ENCODE data around the gene DDX1.
"Not testable (repeated sequence)": the region's sequence is repeated elsewhere in the genome, so short reads cannot be mapped to it uniquely, and the experiment has no call there.

Gene DDX1

DNA sequence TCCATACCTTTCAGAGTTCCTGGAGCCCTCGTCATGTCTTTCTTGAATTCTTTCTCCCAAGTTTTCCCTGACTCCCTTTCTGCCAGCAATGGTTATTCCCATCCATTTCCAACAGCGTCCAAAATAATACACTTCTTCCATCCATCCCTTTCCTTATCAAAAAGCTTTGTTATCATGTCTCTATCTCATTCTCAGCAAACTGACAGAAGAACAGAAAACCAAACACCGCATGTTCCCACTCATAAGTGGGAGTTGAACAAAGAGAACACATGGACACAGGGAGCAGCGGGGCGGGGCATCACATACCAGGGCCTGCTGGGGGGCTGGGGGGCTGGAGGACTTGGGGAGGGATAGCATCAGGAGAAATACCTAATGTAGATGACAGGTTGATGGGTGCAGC, 86.7 kb downstream of the DDX1 start:
- DNase-seq (ENCODE audit: low read depth): no peak
- no peak overlapping the region for H3K4me3 ChIP-seq (ENCODE audit: low read depth, low read length)
- TF ChIP-seq, protein P1, sequence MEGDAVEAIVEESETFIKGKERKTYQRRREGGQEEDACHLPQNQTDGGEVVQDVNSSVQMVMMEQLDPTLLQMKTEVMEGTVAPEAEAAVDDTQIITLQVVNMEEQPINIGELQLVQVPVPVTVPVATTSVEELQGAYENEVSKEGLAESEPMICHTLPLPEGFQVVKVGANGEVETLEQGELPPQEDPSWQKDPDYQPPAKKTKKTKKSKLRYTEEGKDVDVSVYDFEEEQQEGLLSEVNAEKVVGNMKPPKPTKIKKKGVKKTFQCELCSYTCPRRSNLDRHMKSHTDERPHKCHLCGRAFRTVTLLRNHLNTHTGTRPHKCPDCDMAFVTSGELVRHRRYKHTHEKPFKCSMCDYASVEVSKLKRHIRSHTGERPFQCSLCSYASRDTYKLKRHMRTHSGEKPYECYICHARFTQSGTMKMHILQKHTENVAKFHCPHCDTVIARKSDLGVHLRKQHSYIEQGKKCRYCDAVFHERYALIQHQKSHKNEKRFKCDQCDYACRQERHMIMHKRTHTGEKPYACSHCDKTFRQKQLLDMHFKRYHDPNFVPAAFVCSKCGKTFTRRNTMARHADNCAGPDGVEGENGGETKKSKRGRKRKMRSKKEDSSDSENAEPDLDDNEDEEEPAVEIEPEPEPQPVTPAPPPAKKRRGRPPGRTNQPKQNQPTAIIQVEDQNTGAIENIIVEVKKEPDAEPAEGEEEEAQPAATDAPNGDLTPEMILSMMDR (IDR thresholded peaks at IDR 0.05; ENCODE audit: insufficient read depth, low read depth, low read length, missing control alignments): no peak

DNA sequence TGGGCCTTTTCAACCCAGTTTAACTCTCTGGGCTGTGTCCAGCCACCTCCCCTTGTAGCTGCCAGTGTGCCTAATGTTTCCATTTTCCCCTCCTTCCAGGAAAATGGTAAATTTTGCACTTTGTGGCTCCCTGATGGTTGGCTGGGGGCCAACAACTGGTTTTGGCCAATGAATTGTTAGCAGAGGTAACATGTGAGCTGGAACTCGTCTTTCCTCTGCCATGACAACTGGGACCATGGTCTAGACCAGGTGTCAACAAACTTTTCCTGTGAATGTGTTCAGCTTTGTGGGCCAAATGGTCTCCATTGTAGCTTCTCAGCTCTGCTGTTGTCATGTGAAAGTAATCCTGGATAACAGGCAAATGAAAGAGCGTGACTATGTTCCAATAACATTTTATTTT, 87.2 kb downstream of the DDX1 start:
- H3K4me3 ChIP-seq (ENCODE audit: low read depth, low read length): no peak overlapping the region
- TF ChIP-seq, protein P1 (IDR thresholded peaks at IDR 0.05; ENCODE audit: insufficient read depth, low read depth, low read length, missing control alignments): no peak
- DNase-seq (ENCODE audit: low read depth): no peak

DNA sequence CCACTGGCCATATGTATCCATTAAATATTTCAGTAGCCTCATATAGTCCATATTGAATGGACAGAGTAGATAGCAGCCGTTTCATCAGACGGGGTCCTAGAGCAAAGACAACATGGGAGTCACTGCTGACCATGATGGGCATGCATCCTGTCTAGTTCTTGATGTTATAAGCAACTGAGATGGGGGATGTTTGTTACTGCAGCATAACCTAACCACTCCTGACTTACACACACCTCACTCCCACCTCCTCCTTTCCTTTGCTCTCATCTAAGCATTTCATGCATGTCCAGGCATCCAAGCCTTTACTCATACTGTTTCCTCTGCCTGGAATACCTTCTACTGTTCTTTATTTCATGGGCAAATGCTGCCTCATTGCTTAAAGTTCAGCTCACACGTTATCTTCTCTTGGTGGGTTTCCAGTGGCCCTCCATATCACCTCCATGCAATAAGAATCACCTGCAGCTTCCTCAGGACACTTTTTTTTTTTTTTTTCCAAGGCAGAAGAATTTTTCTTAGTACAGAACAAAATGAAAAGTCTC, 87.8 kb downstream of the DDX1 start:
- TF ChIP-seq, protein P1 (IDR thresholded peaks at IDR 0.05; ENCODE audit: insufficient read depth, low read depth, low read length, missing control alignments): no peak
- no peak for DNase-seq (ENCODE audit: low read depth)
- H3K4me3 ChIP-seq (ENCODE audit: low read depth, low read length): no peak overlapping the region

DNA sequence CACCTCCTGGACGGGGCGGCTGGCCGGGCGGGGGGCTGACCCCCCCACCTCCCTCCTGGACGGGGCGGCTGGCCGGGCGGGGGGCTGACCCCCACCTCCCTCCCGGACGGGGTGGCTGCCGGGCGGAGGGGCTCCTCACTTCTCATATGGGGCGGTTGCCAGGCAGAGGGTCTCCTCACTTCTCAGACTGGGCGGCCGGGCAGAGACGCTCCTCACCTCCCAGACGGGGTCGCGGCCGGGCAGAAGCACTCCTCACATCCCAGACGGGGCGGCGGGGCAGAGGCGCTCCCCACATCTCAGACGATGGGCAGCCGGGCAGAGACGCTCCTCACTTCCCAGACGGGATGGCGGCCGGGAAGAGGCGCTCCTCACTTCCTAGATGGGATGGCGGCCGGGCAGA, 88.5 kb downstream of the DDX1 start:
- H3K4me3 ChIP-seq (ENCODE audit: low read depth, low read length); DNase-seq (ENCODE audit: low read depth): not testable (repeated sequence)
